Aorta (tissue), 5 donors: ENCODE data around the gene PAQR7. TPM values are rescaled to one million over a fixed set of nuclear protein-coding genes. Genes with fewer than 3 reads are reported as not detected.
"Not testable (repeated sequence)": the region's sequence is repeated elsewhere in the genome, so short reads cannot be mapped to it uniquely, and the experiment has no call there.

Source experiments
- ATAC-seq: fragments of 200-7000 bp; cut with Tn5 transposase; one replicate; pipeline ENCODE4 v1.9.1; 2022; ENCODE audit warnings: moderate library complexity; ENCODE audit not compliant: low FRiP score
- DNase-seq, 2 donors: peaks; one replicate each; pipeline ENCODE4 v3.0.0-alpha.2; 2020
- H3K27ac ChIP-seq, 2 donors: one replicate each; pipeline ENCODE4 v1.5.1; 2013; ENCODE audit warnings: low read length in 2 of 2, mild to moderate bottlenecking in 2 of 2, moderate library complexity in 2 of 2, control low read depth in 1 of 2, inconsistent platforms in 1 of 2, low read depth in 1 of 2
- H3K27me3 ChIP-seq, 2 donors: one replicate each; pipeline ENCODE4 v1.6.1; 2013; ENCODE audit warnings: control low read depth in 1 of 2, low read length in 1 of 2, mild to moderate bottlenecking in 1 of 2, moderate library complexity in 1 of 2; ENCODE audit not compliant: insufficient read depth in 2 of 2, control insufficient read depth in 1 of 2
- H3K36me3 ChIP-seq, 2 donors: one replicate each; pipeline ENCODE4 v1.6.1; 2013; ENCODE audit warnings: control low read depth in 1 of 2, low read length in 1 of 2, mild to moderate bottlenecking in 1 of 2; ENCODE audit not compliant: insufficient read depth in 2 of 2, control insufficient read depth in 1 of 2
- H3K4me1 ChIP-seq, 2 donors: one replicate each; pipeline ENCODE4 v1.6.1; 2013; ENCODE audit warnings: low read length in 2 of 2, control low read depth in 1 of 2, mild to moderate bottlenecking in 1 of 2, moderate library complexity in 1 of 2; ENCODE audit not compliant: insufficient read depth in 2 of 2, control insufficient read depth in 1 of 2
- H3K4me3 ChIP-seq, 2 donors: one replicate each; pipeline ENCODE4 v1.5.1; 2013; ENCODE audit warnings: low read length in 2 of 2, control low read depth in 1 of 2, mild to moderate bottlenecking in 1 of 2
- H3K9me3 ChIP-seq: one replicate; pipeline ENCODE4 v1.6.1; 2013; ENCODE audit warnings: mild to moderate bottlenecking, low read length; ENCODE audit not compliant: control insufficient read depth
- WGBS, 2 donors: extraction: QIAGEN DNeasy Blood & Tissue Kit; methylation state at CpG; one replicate each; pipeline ENCODE4 v1.1.7; 2013; 5-methylcytosine and 5-hydroxymethylcytosine counted together
- intact Hi-C, 2 donors: fragments of 100-400 bp; cut with DNase I; formaldehyde crosslinking; loops; one replicate each; pipeline versions ENCODE4 v1.14.2 to v1.15.0; 2022
- polyA plus RNA-seq, 2 donors: library from polyadenylated mRNA; stranded (reverse); fragments of 200-250 nt; gene quantifications; one replicate each; pipeline ENCODE4 v1.2.3, GENCODE V29; 2013
- total RNA-seq, 2 donors: library from RNA; stranded (reverse); fragmentation: NEBNext Ultra II Directional; extraction: Animal tissue kit (Norgen Biotek cat#: 25700); gene quantifications; one replicate each; pipeline ENCODE4 v1.2.1, GENCODE V29; 2021
- donor health status: healthy with polysubstance abuse.
- donor health status: Bipolar disorder and iron deficiency.
- donor health status: DM: no; HTN: no; CAD: no.
- donor health status: DM: no; HTN: no; CAD: no.
- donor health status: DM: yes; HTN: yes; CAD: no.

Gene PAQR7
- total and polyA plus RNA-seq, 4 donors, result 6.4 to 11.3 (median 8.2) TPM

GRCh38 chr1:25848531-25848930, 27.0 kb downstream of the PAQR7 start:
- H3K9me3 ChIP-seq, result no peaks in the 10 kb centered on the region
- H3K27me3 ChIP-seq, result no peaks in the 10 kb centered on the region
- WGBS, 2 donors, result 84 to 100% methylated on average over 1 of the region's 1 CpG
- H3K4me1 ChIP-seq, result no peaks in the 10 kb centered on the region
- H3K4me3 ChIP-seq, result no peak overlapping the region
- DNase-seq (no peak), ATAC-seq (no peak)
- H3K36me3 ChIP-seq, result no peaks in the 10 kb centered on the region
- H3K27ac ChIP-seq, result no peak overlapping the region
- intact Hi-C loops, result no loop called here

GRCh38 chr1:25847929-25848328, 27.6 kb downstream of the PAQR7 start:
- DNase-seq, result no peak
- no peaks in the 10 kb centered on the region for H3K9me3 ChIP-seq
- ATAC-seq, result no peak
- no peaks in the 10 kb centered on the region for H3K27me3 ChIP-seq
- H3K27ac ChIP-seq, result no peak overlapping the region
- intact Hi-C loops, result no loop called here
- no peaks in the 10 kb centered on the region for H3K36me3 ChIP-seq
- no peak overlapping the region for H3K4me3 ChIP-seq
- no peaks in the 10 kb centered on the region for H3K4me1 ChIP-seq
- WGBS, 2 donors, result 76 to 77% methylated on average over 4 of the region's 4 CpGs

- DNase-seq, result no peak
- Histone ChIP-seq H3K36me3 (no peaks in the 10 kb centered on the region), H3K4me1 (no peaks in the 10 kb centered on the region), H3K9me3 (no peaks in the 10 kb centered on the region), H3K27ac (no peak overlapping the region), H3K4me3 (no peak overlapping the region), H3K27me3 (no peaks in the 10 kb centered on the region)
- ATAC-seq, result no peak
- 79 to 87% methylated on average over 5 of the region's 5 CpGs for WGBS, 2 donors
- intact Hi-C loops, result no loop called here
Observed at GRCh38 chr1:25845664-25846063, 29.8 kb downstream of the PAQR7 start.

GRCh38 chr1:25844536-25845337, 30.8 kb downstream of the PAQR7 start:
- DNase-seq, result no peak

GRCh38 chr1:25843483-25843882, 32.0 kb downstream of the PAQR7 start:
- Histone ChIP-seq H3K4me3 (no peak overlapping the region), H3K27ac (no peak overlapping the region), H3K27me3 (no peaks in the 10 kb centered on the region), H3K4me1 (no peaks in the 10 kb centered on the region), H3K36me3 (no peaks in the 10 kb centered on the region), H3K9me3 (no peaks in the 10 kb centered on the region)
- ATAC-seq (no peak), DNase-seq (no peak)
- intact Hi-C loops, result no loop called here
- 88 to 92% methylated on average over 3 of the region's 3 CpGs for WGBS, 2 donors

More at GRCh38 chr1:25844536-25845337, 30.8 kb downstream of the PAQR7 start:
- no peak overlapping the region for H3K27ac ChIP-seq
- H3K36me3 ChIP-seq, result no peaks in the 10 kb centered on the region
- no peak overlapping the region for H3K4me3 ChIP-seq
- WGBS, 2 donors, result 92 to 94% methylated on average over 3 of the region's 3 CpGs
- H3K4me1 ChIP-seq, result no peaks in the 10 kb centered on the region
- no peaks in the 10 kb centered on the region for H3K27me3 ChIP-seq
- intact Hi-C loops, result no loop called here
- ATAC-seq, result no peak
- no peaks in the 10 kb centered on the region for H3K9me3 ChIP-seq

GRCh38 chr1:25839808-25840207, 35.7 kb downstream of the PAQR7 start:
- not testable (repeated sequence) for ATAC-seq, DNase-seq
- 97% methylated on average over 4 of the region's 4 CpGs for WGBS, 2 donors

GRCh38 chr1:25837262-25837875, 38.1 kb downstream of the PAQR7 start:
- intact Hi-C loops, result no loop called here
- ATAC-seq (no peak), DNase-seq (no peak)
- H3K4me3 ChIP-seq, result no peak overlapping the region
- H3K9me3 ChIP-seq, result no peaks in the 10 kb centered on the region
- H3K27me3 ChIP-seq, result no peaks in the 10 kb centered on the region
- 84 to 94% methylated on average over 1 of the region's 1 CpG for WGBS, 2 donors
- H3K4me1 ChIP-seq, result no peaks in the 10 kb centered on the region
- no peak overlapping the region for H3K27ac ChIP-seq
- peaks cover 4 to 6% of the 10 kb centered on the region in 2 donors for H3K36me3 ChIP-seq

More at GRCh38 chr1:25839808-25840207, 35.7 kb downstream of the PAQR7 start:
- H3K27ac ChIP-seq, H3K9me3 ChIP-seq, H3K4me3 ChIP-seq, H3K27me3 ChIP-seq, H3K4me1 ChIP-seq, intact Hi-C loops, H3K36me3 ChIP-seq: not testable (repeated sequence)

GRCh38 chr1:25836695-25837094, 38.8 kb downstream of the PAQR7 start:
- 44 to 51% methylated on average over 3 of the region's 3 CpGs for WGBS, 2 donors
- ATAC-seq, result no peak
- Histone ChIP-seq H3K36me3 (peaks cover 9% of the 10 kb centered on the region in 2 donors), H3K27me3 (no peaks in the 10 kb centered on the region), H3K4me3 (no peak overlapping the region), H3K27ac (no peak overlapping the region), H3K9me3 (no peaks in the 10 kb centered on the region), H3K4me1 (no peaks in the 10 kb centered on the region)
- DNase-seq, result no peak
- intact Hi-C loops, result no loop called here

GRCh38 chr1:25834894-25835293, 40.6 kb downstream of the PAQR7 start:
- peaks cover 10 to 15% of the 10 kb centered on the region in 2 donors for H3K36me3 ChIP-seq

More at GRCh38 chr1:25834894-25835293, 40.6 kb downstream of the PAQR7 start:
- WGBS, 2 donors, result 62 to 66% methylated on average over 3 of the region's 3 CpGs
- intact Hi-C loops, result no loop called here
- no peak overlapping the region for H3K27ac ChIP-seq
- no peaks in the 10 kb centered on the region for H3K9me3 ChIP-seq
- H3K4me3 ChIP-seq, result no peak overlapping the region
- H3K4me1 ChIP-seq, result no peaks in the 10 kb centered on the region
- H3K27me3 ChIP-seq, result no peaks in the 10 kb centered on the region
- DNase-seq (no peak), ATAC-seq (no peak)
